HCT116 (cell line): ENCODE data around the gene RBMS1. TPM values are rescaled to one million over a fixed set of nuclear protein-coding genes. Genes with fewer than 3 reads are reported as not detected.

Experiments used
- ATAC-seq: fragments of 200-7000 bp; cut with Tn5 transposase; 2 replicates; pipeline ENCODE4 v1.9.1; 2020; ENCODE audit warnings: mild to moderate bottlenecking, moderate library complexity
- BruUV-seq: library from RNA; stranded (reverse); fragments of 400-500 nt; replicated peaks from 2 replicates; lab custom pipeline; 2021; lab: Mats Ljungman, UMichigan
- CTCF ChIA-PET: fragments of 300-600 bp; sonication (Branson Sonifier 250); formaldehyde crosslinking; loops from one replicate; lab custom pipeline; 2021; ENCODE audit warnings: antibody characterized with exemption; lab: Charles Lee
- POLR2A ChIA-PET: fragments of 300-600, 350-600 bp; sonication (Branson Sonifier 250); formaldehyde crosslinking; loops from one replicate; lab custom pipeline; 2021; ENCODE audit warnings: antibody characterized with exemption; lab: Charles Lee
- RAD21 ChIA-PET, 2 experiments: fragments of 300-600 bp; sonication (Branson Sonifier 250); formaldehyde crosslinking; loops; one replicate each; lab custom pipeline; 2023; ENCODE audit warnings: low total read pairs in 2 of 2; ENCODE audit not compliant: uncharacterized antibody in 2 of 2, unreplicated experiment in 2 of 2, low non-redundant PET in 1 of 2; lab: Charles Lee
- DNase-seq: peaks from one replicate; pipeline ENCODE4 v3.0.0-alpha.2; 2010; ENCODE audit warnings: low read depth, low spot score
- H2AFZ ChIP-seq: fragments of 200-600 bp; shearing (Covaris generic), sonication (generic); 2 replicates; pipeline ENCODE4 v1.6.1; 2017; ENCODE audit warnings: low read depth, mixed run types, mixed read lengths, antibody characterized with exemption, low read length; ENCODE audit not compliant: poor library complexity, severe bottlenecking
- H3K27ac ChIP-seq: 2 replicates; pipeline ENCODE4 v1.5.1; 2012; ENCODE audit warnings: low read depth, low read length
- H3K27me3 ChIP-seq: fragments of 200-600 bp; sonication (generic); 2 replicates; pipeline ENCODE4 v1.6.1; 2016; ENCODE audit warnings: mixed run types, low read length, mixed read lengths; ENCODE audit not compliant: insufficient read depth
- H3K36me3 ChIP-seq, 2 experiments: fragments of 200-500 bp in 1 of 2; fragments of 200-600 bp in 1 of 2; sonication (Bioruptor generic) in 1 of 2; sonication (generic) in 1 of 2; 2 replicates each; pipeline versions ENCODE4 v1.5.1 to v1.6.1; 2014 to 2016; ENCODE audit warnings: low read length in 2 of 2, inconsistent platforms in 1 of 2, mixed read lengths in 1 of 2, mixed run types in 1 of 2; ENCODE audit not compliant: insufficient read depth in 2 of 2, control insufficient read depth in 1 of 2
- H3K4me1 ChIP-seq, 2 experiments: fragments of 200-600 bp in 1 of 2; sonication (generic) in 1 of 2; 2 replicates each; pipeline versions ENCODE4 v1.5.1 to v1.6.1; 2012 to 2017; ENCODE audit warnings: low read length in 2 of 2, inconsistent platforms in 1 of 2, mild to moderate bottlenecking in 1 of 2, mixed read lengths in 1 of 2, mixed run types in 1 of 2, moderate library complexity in 1 of 2; ENCODE audit not compliant: insufficient read depth in 2 of 2, control insufficient read depth in 1 of 2
- H3K4me2 ChIP-seq: fragments of 200-600 bp; sonication (generic); 2 replicates; pipeline ENCODE4 v1.6.1; 2017; ENCODE audit warnings: mixed run types, low read length, mixed read lengths
- H3K4me3 ChIP-seq, 2 experiments: fragments of 200-600 bp in 1 of 2; sonication (generic) in 1 of 2; replicated peaks in 1 of 2; 2 replicates each; pipeline ENCODE4 v1.5.1; 2011 to 2016; ENCODE audit warnings: low read length in 2 of 2, control low read depth in 1 of 2, low read depth in 1 of 2, mild to moderate bottlenecking in 1 of 2, mixed read lengths in 1 of 2, mixed run types in 1 of 2
- H3K79me2 ChIP-seq: fragments of 200-600 bp; sonication (generic); 2 replicates; pipeline ENCODE4 v1.6.1; 2017; ENCODE audit warnings: mild to moderate bottlenecking, mixed run types, low read length, moderate library complexity, mixed read lengths; ENCODE audit not compliant: insufficient read depth
- H3K9ac ChIP-seq: fragments of 200-600 bp; sonication (generic); 2 replicates; pipeline ENCODE4 v1.6.1; 2016; ENCODE audit warnings: low read length, mixed read lengths
- H3K9me2 ChIP-seq: fragments of 200-600 bp; sonication (generic), shearing (Covaris generic); 2 replicates; pipeline ENCODE4 v1.6.1; 2017; ENCODE audit warnings: mixed run types, mild to moderate bottlenecking, moderate library complexity; ENCODE audit not compliant: insufficient read depth
- H3K9me3 ChIP-seq, 2 experiments: fragments of 200-500 bp in 1 of 2; fragments of 200-600 bp in 1 of 2; sonication (Bioruptor generic) in 1 of 2; sonication (generic) in 1 of 2; 2 replicates each; pipeline ENCODE4 v1.6.1; 2014 to 2017; ENCODE audit warnings: low read length in 2 of 2, mixed read lengths in 2 of 2, inconsistent platforms in 1 of 2, low read depth in 1 of 2, mild to moderate bottlenecking in 1 of 2, mixed run types in 1 of 2, moderate library complexity in 1 of 2; ENCODE audit not compliant: control insufficient read depth in 1 of 2, insufficient read depth in 1 of 2
- H4K20me1 ChIP-seq: fragments of 200-600 bp; sonication (generic), shearing (Covaris generic); 2 replicates; pipeline ENCODE4 v1.6.1; 2017; ENCODE audit warnings: mixed run types, mild to moderate bottlenecking, moderate library complexity; ENCODE audit not compliant: insufficient read depth
- FOSL1 ChIP-seq: IDR thresholded peaks from 2 replicates; pipeline ENCODE4 v1.6.1; 2012; ENCODE audit warnings: low read depth
- JUND ChIP-seq: IDR thresholded peaks from 2 replicates; pipeline ENCODE4 v1.6.1; 2012
- POLR2AphosphoS5 ChIP-seq: IDR thresholded peaks from 2 replicates; pipeline ENCODE4 v1.6.1; 2011; ENCODE audit warnings: mild to moderate bottlenecking, low read depth, low read length, moderate library complexity
- RAD21 ChIP-seq: IDR thresholded peaks from 2 replicates; pipeline ENCODE4 v1.6.1; 2012; ENCODE audit warnings: low read depth, mild to moderate bottlenecking
- SIN3A ChIP-seq: IDR thresholded peaks from 2 replicates; pipeline ENCODE4 v1.6.1; 2012; ENCODE audit warnings: low read depth
- SP1 ChIP-seq: IDR thresholded peaks from 2 replicates; pipeline ENCODE4 v1.6.1; 2012; ENCODE audit warnings: low read depth
- TCF7L2 ChIP-seq: IDR thresholded peaks from 2 replicates; pipeline ENCODE4 v1.7.0; 2011; ENCODE audit warnings: borderline replicate concordance, inconsistent platforms; ENCODE audit not compliant: insufficient read depth, insufficient read length; ENCODE audit errors: extremely low read depth
- YY1 ChIP-seq: IDR thresholded peaks from 2 replicates; pipeline ENCODE4 v1.6.1; 2011; ENCODE audit warnings: low read length, low read depth, moderate library complexity, mild to moderate bottlenecking; ENCODE audit not compliant: insufficient replicate concordance; ENCODE audit errors: extremely low read depth
- ZFX ChIP-seq: fragments of 450-650 bp; IDR thresholded peaks from 2 replicates; pipeline ENCODE4 v1.6.1; 2017
- ZNF274 ChIP-seq: fragments of 200-500 bp; sonication (Bioruptor generic); IDR thresholded peaks from 2 replicates; pipeline ENCODE4 v1.6.1; 2014; ENCODE audit warnings: mild to moderate bottlenecking, low read depth, low read length, inconsistent platforms
- intact Hi-C: fragments of 100-400 bp; cut with micrococcal nuclease; formaldehyde crosslinking; loops from 2 replicates; pipeline ENCODE4 v1.10.0; 2022
- total RNA-seq: library from RNA; stranded (reverse); gene quantifications from one replicate; pipeline ENCODE4 v1.2.1, GENCODE V29; 2021; ENCODE audit not compliant: unreplicated experiment
- TF ChIP-seq, protein P1 (sequence below), 3 experiments: fragments of 200-600 bp in 1 of 3; sonication (generic) in 1 of 3; IDR thresholded peaks in 2 of 3; conservative IDR thresholded peaks in 1 of 3; 2 replicates each; pipeline ENCODE4 v1.5.1; 2012 to 2017; ENCODE audit warnings: low read depth in 2 of 3, low read length in 2 of 3, antibody characterized with exemption in 1 of 3, borderline replicate concordance in 1 of 3, control low read depth in 1 of 3, mild to moderate bottlenecking in 1 of 3, mixed read lengths in 1 of 3, mixed run types in 1 of 3, moderate library complexity in 1 of 3; ENCODE audit not compliant: insufficient read depth in 1 of 3
- TF ChIP-seq, protein P2 (sequence below): IDR thresholded peaks from 2 replicates; pipeline ENCODE4 v1.6.1; 2012
- TF ChIP-seq, protein P3 (sequence below): IDR thresholded peaks from 2 replicates; pipeline ENCODE4 v1.6.1; 2012; ENCODE audit warnings: low read depth
- TF ChIP-seq, protein P4 (sequence below): IDR thresholded peaks from 2 replicates; pipeline ENCODE4 v1.6.1; 2012

Gene RBMS1
- total RNA-seq, 1 experiment from 2014 or later: 17.6 TPM

DNA sequence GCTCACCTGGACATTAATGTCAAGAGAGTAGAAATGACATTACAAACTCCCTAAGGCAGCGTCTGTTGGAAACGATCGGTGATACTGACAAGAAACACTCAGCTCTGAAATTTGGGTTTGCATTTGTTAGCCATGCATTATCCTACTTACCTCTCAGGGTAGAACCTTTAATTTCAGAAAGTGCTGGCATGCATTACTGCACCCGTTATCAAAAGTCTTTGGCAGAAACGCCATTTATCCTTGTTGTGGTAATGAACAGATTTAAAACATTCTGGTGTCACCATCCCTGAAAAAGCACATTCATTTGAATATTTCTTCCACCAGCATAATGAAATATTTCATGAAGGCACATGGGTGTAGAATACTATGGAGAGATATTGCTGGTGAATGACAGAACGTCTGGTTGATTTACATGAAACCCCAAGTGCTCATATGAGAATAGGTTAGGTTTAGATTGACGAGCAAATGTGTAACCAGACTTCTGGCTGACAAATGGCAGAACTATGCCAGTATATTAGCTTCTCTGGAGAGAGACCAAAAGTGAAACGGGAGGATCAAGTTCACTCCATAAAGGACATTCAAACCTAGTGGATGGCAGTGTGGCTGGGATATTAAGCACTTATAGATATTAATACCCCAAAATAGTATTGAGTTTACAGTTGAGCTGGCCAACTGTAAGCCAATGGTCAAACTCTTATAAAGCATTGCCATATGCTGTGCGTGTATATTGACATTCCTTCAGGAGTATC lies 240.0 kb downstream of the RBMS1 start:
- H3K27me3 ChIP-seq: no peaks in the 10 kb centered on the region
- no peak overlapping the region for H3K4me3 ChIP-seq
- no peak overlapping the region for H3K27ac ChIP-seq
- no peak overlapping the region for H3K4me2 ChIP-seq
- H3K9ac ChIP-seq: no peak overlapping the region
- intact Hi-C loops: loop anchor here (5.0 kb wide), 1 partner anchor 141 kb away; no protein-coding TSS in a partner anchor
- H3K9me3 ChIP-seq: no peaks in the 10 kb centered on the region
- no peaks in the 10 kb centered on the region for H3K9me2 ChIP-seq
- TF ChIP-seq SP1 (no peak), YY1 (no peak), ZNF274 (no peak), TCF7L2 (no peak), SIN3A (no peak), JUND (no peak), ZFX (no peak), RAD21 (no peak), POLR2AphosphoS5 (no peak), FOSL1 (no peak)
- TF ChIP-seq, protein P1, sequence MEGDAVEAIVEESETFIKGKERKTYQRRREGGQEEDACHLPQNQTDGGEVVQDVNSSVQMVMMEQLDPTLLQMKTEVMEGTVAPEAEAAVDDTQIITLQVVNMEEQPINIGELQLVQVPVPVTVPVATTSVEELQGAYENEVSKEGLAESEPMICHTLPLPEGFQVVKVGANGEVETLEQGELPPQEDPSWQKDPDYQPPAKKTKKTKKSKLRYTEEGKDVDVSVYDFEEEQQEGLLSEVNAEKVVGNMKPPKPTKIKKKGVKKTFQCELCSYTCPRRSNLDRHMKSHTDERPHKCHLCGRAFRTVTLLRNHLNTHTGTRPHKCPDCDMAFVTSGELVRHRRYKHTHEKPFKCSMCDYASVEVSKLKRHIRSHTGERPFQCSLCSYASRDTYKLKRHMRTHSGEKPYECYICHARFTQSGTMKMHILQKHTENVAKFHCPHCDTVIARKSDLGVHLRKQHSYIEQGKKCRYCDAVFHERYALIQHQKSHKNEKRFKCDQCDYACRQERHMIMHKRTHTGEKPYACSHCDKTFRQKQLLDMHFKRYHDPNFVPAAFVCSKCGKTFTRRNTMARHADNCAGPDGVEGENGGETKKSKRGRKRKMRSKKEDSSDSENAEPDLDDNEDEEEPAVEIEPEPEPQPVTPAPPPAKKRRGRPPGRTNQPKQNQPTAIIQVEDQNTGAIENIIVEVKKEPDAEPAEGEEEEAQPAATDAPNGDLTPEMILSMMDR (IDR thresholded peaks at IDR 0.05 in 2 of 3, conservative IDR thresholded peaks at IDR 0.05 in 1 of 3; ENCODE audit: borderline replicate concordance in 1 of 3, insufficient read depth in 1 of 3, low read depth in 2 of 3, low read length in 2 of 3): no peak
- TF ChIP-seq, protein P2, sequence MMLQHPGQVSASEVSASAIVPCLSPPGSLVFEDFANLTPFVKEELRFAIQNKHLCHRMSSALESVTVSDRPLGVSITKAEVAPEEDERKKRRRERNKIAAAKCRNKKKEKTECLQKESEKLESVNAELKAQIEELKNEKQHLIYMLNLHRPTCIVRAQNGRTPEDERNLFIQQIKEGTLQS: no peak
- TF ChIP-seq, protein P3, sequence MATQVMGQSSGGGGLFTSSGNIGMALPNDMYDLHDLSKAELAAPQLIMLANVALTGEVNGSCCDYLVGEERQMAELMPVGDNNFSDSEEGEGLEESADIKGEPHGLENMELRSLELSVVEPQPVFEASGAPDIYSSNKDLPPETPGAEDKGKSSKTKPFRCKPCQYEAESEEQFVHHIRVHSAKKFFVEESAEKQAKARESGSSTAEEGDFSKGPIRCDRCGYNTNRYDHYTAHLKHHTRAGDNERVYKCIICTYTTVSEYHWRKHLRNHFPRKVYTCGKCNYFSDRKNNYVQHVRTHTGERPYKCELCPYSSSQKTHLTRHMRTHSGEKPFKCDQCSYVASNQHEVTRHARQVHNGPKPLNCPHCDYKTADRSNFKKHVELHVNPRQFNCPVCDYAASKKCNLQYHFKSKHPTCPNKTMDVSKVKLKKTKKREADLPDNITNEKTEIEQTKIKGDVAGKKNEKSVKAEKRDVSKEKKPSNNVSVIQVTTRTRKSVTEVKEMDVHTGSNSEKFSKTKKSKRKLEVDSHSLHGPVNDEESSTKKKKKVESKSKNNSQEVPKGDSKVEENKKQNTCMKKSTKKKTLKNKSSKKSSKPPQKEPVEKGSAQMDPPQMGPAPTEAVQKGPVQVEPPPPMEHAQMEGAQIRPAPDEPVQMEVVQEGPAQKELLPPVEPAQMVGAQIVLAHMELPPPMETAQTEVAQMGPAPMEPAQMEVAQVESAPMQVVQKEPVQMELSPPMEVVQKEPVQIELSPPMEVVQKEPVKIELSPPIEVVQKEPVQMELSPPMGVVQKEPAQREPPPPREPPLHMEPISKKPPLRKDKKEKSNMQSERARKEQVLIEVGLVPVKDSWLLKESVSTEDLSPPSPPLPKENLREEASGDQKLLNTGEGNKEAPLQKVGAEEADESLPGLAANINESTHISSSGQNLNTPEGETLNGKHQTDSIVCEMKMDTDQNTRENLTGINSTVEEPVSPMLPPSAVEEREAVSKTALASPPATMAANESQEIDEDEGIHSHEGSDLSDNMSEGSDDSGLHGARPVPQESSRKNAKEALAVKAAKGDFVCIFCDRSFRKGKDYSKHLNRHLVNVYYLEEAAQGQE: no peak
- TF ChIP-seq, protein P4, sequence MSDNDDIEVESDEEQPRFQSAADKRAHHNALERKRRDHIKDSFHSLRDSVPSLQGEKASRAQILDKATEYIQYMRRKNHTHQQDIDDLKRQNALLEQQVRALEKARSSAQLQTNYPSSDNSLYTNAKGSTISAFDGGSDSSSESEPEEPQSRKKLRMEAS: no peak
- no peak for DNase-seq
- H3K36me3 ChIP-seq: no peaks in the 10 kb centered on the region
- POLR2A ChIA-PET: no interaction called here
- H2AFZ ChIP-seq: no peak overlapping the region
- H3K79me2 ChIP-seq: no peaks in the 10 kb centered on the region
- no peaks in the 10 kb centered on the region for H3K4me1 ChIP-seq
- no peaks in the 10 kb centered on the region for H4K20me1 ChIP-seq
- no peak for ATAC-seq
- CTCF ChIA-PET: no interaction called here
- RAD21 ChIA-PET: no interaction called here
- no TSS peak for BruUV-seq
